Measurements from ENCODE around the gene RALY.

RALY gene

GRCh38 chr20:34115232-34115631 lies 121.5 kb downstream of the RALY start:
- no peak for DNase-seq (ENCODE audit: low spot score)
- no peak overlapping the region for H3K27ac ChIP-seq
- TF ChIP-seq, protein P1, sequence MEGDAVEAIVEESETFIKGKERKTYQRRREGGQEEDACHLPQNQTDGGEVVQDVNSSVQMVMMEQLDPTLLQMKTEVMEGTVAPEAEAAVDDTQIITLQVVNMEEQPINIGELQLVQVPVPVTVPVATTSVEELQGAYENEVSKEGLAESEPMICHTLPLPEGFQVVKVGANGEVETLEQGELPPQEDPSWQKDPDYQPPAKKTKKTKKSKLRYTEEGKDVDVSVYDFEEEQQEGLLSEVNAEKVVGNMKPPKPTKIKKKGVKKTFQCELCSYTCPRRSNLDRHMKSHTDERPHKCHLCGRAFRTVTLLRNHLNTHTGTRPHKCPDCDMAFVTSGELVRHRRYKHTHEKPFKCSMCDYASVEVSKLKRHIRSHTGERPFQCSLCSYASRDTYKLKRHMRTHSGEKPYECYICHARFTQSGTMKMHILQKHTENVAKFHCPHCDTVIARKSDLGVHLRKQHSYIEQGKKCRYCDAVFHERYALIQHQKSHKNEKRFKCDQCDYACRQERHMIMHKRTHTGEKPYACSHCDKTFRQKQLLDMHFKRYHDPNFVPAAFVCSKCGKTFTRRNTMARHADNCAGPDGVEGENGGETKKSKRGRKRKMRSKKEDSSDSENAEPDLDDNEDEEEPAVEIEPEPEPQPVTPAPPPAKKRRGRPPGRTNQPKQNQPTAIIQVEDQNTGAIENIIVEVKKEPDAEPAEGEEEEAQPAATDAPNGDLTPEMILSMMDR (IDR thresholded peaks at IDR 0.05): no peak
- no peak overlapping the region for H3K4me3 ChIP-seq

GRCh38 chr20:34120213-34120612 lies 126.5 kb downstream of the RALY start:
- TF ChIP-seq, protein P1 (IDR thresholded peaks at IDR 0.05): no peak

DNA sequence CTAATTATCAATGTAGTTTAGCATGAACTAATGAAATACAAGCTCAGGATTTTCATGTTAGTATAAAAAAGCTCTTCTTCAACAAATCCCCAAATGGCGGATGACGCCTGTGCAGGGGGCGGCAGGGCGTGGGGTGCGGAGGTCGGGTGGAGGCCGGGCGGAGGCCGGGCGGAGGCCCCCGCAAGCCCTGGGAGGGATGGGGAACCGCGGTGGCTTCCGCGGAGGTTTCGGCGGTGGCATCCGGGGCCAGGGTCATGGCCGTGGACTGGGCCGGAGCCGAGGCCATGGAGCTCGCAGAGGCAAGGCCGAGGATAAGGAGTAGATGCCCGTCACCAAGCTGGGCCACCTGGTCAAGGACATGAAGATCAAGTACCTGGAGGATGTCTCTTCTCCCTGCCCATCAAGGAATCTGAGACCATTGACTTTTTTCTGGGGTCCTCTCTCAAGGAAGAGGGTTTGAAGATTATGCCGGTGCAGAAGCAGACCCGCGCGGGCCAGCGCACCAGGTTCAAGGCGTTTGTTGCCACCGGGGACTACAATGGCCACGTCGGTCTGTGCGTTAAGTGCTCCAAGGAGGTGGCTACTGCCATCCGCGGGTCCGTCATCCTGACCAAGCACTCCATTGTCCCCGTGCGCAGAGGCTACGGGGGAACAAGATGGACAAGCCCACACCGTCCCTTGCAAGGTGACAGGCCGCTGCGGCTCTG lies 128.7 kb downstream of the RALY start:
- TF ChIP-seq, protein P1 (IDR thresholded peaks at IDR 0.05): no peak
- Histone ChIP-seq H3K27ac (no peak overlapping the region), H3K4me3 (no peak overlapping the region)
- DNase-seq (ENCODE audit: low spot score): no peak

More at GRCh38 chr20:34120213-34120612, 126.5 kb downstream of the RALY start:
- no peak overlapping the region for H3K27ac ChIP-seq
- no peak overlapping the region for H3K4me3 ChIP-seq
- DNase-seq (ENCODE audit: low spot score): no peak

- Histone ChIP-seq H3K27ac (no peak overlapping the region), H3K4me3 (no peak overlapping the region)
- no peak for DNase-seq (ENCODE audit: low spot score)
- TF ChIP-seq, protein P1 (IDR thresholded peaks at IDR 0.05): no peak
Measured at GRCh38 chr20:34123309-34123708, 129.6 kb downstream of the RALY start.

DNA sequence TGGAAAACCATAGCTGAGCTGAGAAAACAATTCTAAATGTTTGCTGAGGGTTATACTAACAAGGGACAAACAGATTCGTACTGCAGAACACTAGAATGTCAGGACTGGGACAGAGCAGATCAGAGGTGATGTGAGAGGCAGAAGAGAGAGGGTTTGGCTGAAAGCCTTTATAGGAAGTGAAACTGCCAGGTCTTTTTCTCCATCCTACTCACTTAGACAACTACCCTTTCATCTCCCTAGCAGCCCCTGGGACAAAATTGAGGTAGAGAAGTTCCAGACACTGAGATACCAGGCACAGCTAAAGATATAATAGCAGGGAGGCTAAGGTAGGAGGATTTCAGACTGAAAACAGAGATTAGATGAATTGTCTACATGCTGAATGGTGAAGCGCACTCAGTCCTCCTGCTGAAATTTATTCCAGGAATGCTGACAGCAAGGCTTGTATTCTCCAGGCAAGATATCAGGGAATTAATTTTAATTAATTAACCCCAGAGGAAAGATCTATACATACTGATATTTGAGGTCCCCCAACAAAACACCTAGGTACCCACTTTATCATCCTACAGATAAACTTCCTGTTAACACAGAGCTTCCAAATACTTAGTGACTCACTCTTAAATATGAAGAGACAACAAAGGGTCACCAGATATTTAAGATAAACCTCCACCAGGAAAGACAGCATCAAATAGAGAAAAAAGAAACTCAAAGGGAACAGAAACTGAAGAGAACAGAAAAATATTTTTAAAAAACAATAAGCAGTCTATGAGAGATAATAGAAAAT lies 130.9 kb downstream of the RALY start:
- TF ChIP-seq, protein P1 (IDR thresholded peaks at IDR 0.05): no peak
- Histone ChIP-seq H3K4me3 (no peak overlapping the region), H3K27ac (no peak overlapping the region)
- DNase-seq (ENCODE audit: low spot score): no peak

GRCh38 chr20:34127792-34128191 lies 134.1 kb downstream of the RALY start:
- no peak for DNase-seq (ENCODE audit: low spot score)
- Histone ChIP-seq H3K4me3 (no peak overlapping the region), H3K27ac (no peak overlapping the region)
- TF ChIP-seq, protein P1 (IDR thresholded peaks at IDR 0.05): no peak

All from coronary artery (tissue), 2 donors.